ENCODE measurements around the gene PTPRA.

GRCh38 chr20:2849529-2849928, 23.8 kb upstream of the PTPRA start:
- TF ChIP-seq ZNF512 (tag; IDR thresholded peaks at IDR 0.05), result no peak
- TF ChIP-seq POLR2A (conservative IDR thresholded peaks at IDR 0.05), result no peak
- TF ChIP-seq POLR2AphosphoS2 (IDR thresholded peaks at IDR 0.05; ENCODE audit: low read length), result no peak
- no peak for TF ChIP-seq SP2 (IDR thresholded peaks at IDR 0.05; ENCODE audit: extremely low read depth, low read depth, low read length, poor library complexity, severe bottlenecking)
- TF ChIP-seq KLF1 (tag; IDR thresholded peaks at IDR 0.05), result no peak
- no peak for TF ChIP-seq ZZZ3 (IDR thresholded peaks at IDR 0.05)
- no peak for TF ChIP-seq TFAM (CRISPR knock-in tag; conservative IDR thresholded peaks at IDR 0.05)
- no peak for TF ChIP-seq ZNF23 (CRISPR knock-in tag; IDR thresholded peaks at IDR 0.05)
- no peak for TF ChIP-seq ZNF551 (CRISPR knock-in tag; IDR thresholded peaks at IDR 0.05)
- TF ChIP-seq ZBTB33 (CRISPR knock-in tag; IDR thresholded peaks at IDR 0.05), result no peak

Measured in K562 (cell line).